WERI-Rb-1 (cell line): ENCODE measurements around the gene RBM23.

ENCODE experiments used
- DNase-seq: peaks from one replicate; pipeline ENCODE4 v3.0.0-alpha.2; 2020
- H3K27ac ChIP-seq: fragments of 250-450 bp; sonication (Bioruptor Pico); 2 replicates; pipeline ENCODE4 v1.5.1; 2020; ENCODE audit warnings: mild to moderate bottlenecking, moderate library complexity
- H3K27me3 ChIP-seq: fragments of 250-450 bp; sonication (Bioruptor Pico); 2 replicates; pipeline ENCODE4 v1.5.1; 2021; ENCODE audit warnings: mild to moderate bottlenecking, low read depth, moderate library complexity; ENCODE audit not compliant: insufficient read depth, severe bottlenecking
- H3K36me3 ChIP-seq: fragments of 250-450 bp; sonication (Bioruptor Pico); 2 replicates; pipeline ENCODE4 v1.5.1; 2020; ENCODE audit warnings: mild to moderate bottlenecking, moderate library complexity
- H3K4me3 ChIP-seq: 2 replicates; pipeline ENCODE4 v1.5.1; 2011; ENCODE audit warnings: low read depth, mild to moderate bottlenecking, control low read depth, low read length
- H3K9me3 ChIP-seq: fragments of 250-450 bp; sonication (Bioruptor Pico); 2 replicates; pipeline ENCODE4 v1.5.1; 2021; ENCODE audit warnings: mild to moderate bottlenecking, moderate library complexity; ENCODE audit not compliant: severe bottlenecking
- TF ChIP-seq, protein P1 (sequence below): IDR thresholded peaks from 2 replicates; pipeline ENCODE4 v1.5.1; 2011; ENCODE audit warnings: low read depth, mild to moderate bottlenecking, control low read depth, inconsistent platforms, low read length

The RBM23 gene

DNA sequence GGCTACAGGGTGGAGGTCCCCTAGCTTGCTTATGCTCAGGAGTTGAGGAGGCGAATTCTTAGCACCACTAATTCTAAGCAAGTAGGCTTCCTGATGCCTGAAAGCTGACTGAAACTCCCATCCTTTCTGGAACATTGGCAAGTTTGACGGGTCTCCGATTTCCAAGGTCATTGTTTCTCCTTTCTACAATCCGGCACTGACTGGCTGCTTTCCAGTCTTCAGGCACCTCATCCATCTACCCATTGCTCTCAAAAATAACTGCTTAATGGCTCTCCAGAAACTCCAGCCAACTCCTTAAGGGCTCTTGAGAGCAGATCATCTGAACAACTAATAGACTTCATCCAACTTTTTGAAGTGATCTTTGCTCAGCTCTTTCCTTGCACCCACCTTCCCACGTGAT lies 22.6 kb downstream of the RBM23 start:
- TF ChIP-seq, protein P1, sequence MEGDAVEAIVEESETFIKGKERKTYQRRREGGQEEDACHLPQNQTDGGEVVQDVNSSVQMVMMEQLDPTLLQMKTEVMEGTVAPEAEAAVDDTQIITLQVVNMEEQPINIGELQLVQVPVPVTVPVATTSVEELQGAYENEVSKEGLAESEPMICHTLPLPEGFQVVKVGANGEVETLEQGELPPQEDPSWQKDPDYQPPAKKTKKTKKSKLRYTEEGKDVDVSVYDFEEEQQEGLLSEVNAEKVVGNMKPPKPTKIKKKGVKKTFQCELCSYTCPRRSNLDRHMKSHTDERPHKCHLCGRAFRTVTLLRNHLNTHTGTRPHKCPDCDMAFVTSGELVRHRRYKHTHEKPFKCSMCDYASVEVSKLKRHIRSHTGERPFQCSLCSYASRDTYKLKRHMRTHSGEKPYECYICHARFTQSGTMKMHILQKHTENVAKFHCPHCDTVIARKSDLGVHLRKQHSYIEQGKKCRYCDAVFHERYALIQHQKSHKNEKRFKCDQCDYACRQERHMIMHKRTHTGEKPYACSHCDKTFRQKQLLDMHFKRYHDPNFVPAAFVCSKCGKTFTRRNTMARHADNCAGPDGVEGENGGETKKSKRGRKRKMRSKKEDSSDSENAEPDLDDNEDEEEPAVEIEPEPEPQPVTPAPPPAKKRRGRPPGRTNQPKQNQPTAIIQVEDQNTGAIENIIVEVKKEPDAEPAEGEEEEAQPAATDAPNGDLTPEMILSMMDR: no peak
- Histone ChIP-seq H3K36me3 (peaks cover 8% of the 10 kb centered on the region), H3K4me3 (no peak overlapping the region), H3K27me3 (no peaks in the 10 kb centered on the region), H3K27ac (no peak overlapping the region), H3K9me3 (no peaks in the 10 kb centered on the region)
- DNase-seq: no peak

DNA sequence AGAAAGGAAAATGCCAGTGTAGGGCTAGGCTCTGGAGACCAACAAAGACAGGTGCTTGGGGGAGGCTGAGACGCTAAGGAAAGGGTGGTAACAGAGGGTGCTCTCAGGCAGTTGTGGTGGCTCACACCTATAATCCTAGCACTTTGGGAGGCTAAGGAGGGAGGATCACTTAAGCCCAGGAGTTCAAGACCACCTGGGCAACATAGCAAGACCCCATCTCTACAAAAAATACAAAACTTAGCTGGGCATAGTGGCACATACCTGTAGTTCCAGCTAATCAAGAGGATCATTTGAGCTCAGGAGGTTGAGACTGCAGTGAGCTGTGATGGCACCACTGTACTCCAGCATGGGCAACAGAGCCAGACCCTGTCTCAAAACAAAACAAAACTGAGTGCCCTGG lies 23.5 kb downstream of the RBM23 start:
- Histone ChIP-seq H3K27me3 (no peaks in the 10 kb centered on the region), H3K9me3 (no peaks in the 10 kb centered on the region), H3K36me3 (no peaks in the 10 kb centered on the region), H3K27ac (no peak overlapping the region), H3K4me3 (no peak overlapping the region)
- TF ChIP-seq, protein P1: no peak
- no peak for DNase-seq

DNA sequence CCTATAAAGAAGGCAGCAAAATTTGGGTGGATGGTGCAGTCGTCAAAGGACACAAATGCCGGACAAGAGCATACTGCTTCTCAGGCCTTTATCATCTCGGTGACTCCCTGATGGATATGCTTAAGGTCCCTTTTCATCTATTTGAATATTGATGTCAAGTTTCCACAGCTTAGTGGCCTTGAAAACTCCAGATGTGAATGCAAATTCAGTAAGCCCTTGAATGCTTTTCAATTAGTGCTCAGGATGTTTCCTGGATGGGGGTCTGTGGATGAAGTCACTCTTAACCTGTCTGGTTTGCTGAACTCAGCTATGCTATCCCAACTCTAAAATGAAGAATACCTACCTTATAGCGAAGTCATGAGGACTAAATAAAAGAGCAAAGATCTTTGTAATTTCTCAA lies 25.2 kb downstream of the RBM23 start:
- Histone ChIP-seq H3K27me3 (no peaks in the 10 kb centered on the region), H3K4me3 (no peak overlapping the region), H3K9me3 (no peaks in the 10 kb centered on the region), H3K36me3 (no peaks in the 10 kb centered on the region), H3K27ac (no peak overlapping the region)
- TF ChIP-seq, protein P1: no peak
- no peak for DNase-seq

DNA sequence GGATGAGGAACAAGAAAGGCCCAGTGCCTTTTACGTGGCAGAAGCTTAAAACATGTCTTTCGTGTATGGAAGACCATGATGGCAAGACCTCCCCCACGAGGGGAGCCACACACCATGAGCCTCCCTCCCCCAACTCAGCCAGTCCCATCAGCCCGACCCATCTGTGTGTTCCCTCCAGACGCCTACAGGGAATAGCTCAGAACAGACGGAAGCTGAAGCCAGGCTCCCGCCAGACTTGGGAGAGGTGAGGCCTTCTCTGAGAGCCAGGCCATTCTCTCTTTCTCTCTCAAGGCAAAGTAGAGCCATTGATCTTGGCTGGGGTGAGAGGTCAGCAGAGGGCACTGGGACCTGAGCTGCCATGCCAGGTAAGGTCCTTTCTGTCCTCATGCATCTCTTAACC lies 26.5 kb downstream of the RBM23 start:
- no peak for DNase-seq
- Histone ChIP-seq H3K9me3 (no peaks in the 10 kb centered on the region), H3K27ac (no peak overlapping the region), H3K36me3 (no peaks in the 10 kb centered on the region), H3K4me3 (no peak overlapping the region), H3K27me3 (no peaks in the 10 kb centered on the region)
- TF ChIP-seq, protein P1: no peak

DNA sequence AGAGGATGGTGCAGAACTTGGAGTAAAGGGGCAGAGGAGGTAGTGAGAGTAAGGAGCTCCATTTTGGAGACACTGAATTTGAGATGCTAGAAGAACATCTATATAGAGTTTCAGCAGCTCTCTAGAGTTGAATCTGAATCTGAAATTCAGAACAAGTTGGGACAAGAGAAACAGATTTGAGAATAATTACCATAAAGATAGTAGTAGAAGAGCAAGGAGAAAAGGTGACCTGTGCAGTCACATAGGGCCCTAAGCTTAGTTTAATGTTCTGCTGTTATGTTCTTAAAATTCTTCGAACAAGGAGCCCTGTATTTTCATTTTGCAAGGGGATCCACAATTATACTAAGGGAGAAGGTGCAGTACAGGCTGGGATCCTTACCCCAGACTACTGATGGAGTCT lies 28.5 kb downstream of the RBM23 start:
- Histone ChIP-seq H3K27me3 (no peaks in the 10 kb centered on the region), H3K27ac (no peak overlapping the region), H3K36me3 (no peaks in the 10 kb centered on the region), H3K4me3 (no peak overlapping the region), H3K9me3 (no peaks in the 10 kb centered on the region)
- TF ChIP-seq, protein P1: no peak
- no peak for DNase-seq

DNA sequence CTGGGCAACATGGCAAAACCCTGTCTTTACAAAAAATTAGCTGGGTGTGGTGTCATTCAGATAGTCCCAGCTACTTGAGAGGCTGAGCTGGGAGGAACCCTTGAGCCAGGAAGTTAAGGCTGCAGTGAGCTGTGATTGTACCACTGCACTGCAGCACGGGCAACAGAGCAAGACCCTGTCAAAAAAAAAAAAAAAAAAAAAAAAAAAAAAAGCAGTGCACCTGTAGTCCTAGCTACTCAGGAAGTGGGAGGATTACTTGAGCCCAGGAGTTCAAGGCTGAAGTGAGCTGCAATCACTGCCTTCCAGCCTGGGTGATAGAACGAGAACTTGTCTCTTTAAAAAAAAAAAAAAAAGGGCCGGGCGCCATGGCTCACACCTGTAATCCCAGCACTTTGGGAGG lies 30.3 kb downstream of the RBM23 start:
- TF ChIP-seq, protein P1: no peak
- no peak overlapping the region for H3K4me3 ChIP-seq
- no peaks in the 10 kb centered on the region for H3K36me3 ChIP-seq
- no peak overlapping the region for H3K27ac ChIP-seq
- H3K27me3 ChIP-seq: no peaks in the 10 kb centered on the region
- DNase-seq: no peak
- no peaks in the 10 kb centered on the region for H3K9me3 ChIP-seq
